ENCODE measurements around the gene SIPA1. TPM values are rescaled to one million over a fixed set of nuclear protein-coding genes. Genes with fewer than 3 reads are reported as not detected.

The SIPA1 gene
- total and polyA plus RNA-seq, 2 of the 13 experiments (the other 11 are each of a cell fraction or from before 2014, with no cell fraction given): 5.8 to 7.7 TPM

- TF ChIP-seq ZNF362 (CRISPR knock-in tag; IDR thresholded peaks at IDR 0.05; ENCODE audit: borderline replicate concordance) (no peak), ZNF770 (CRISPR knock-in tag; IDR thresholded peaks at IDR 0.05) (no peak), MXI1 (IDR thresholded peaks at IDR 0.05; ENCODE audit: borderline replicate concordance, low read depth, low read length) (peak; percentile 3; the same call in 1 of the 3 replicates), POLR2A (IDR thresholded peaks at IDR 0.05; ENCODE audit: insufficient read depth in 1 of 2, low read depth in 2 of 2, low read length in 2 of 2) (peak; percentile 48 to 53; a peak in 3 of 4 replicates), PLSCR1 (CRISPR knock-in tag; IDR thresholded peaks at IDR 0.05; ENCODE audit: borderline replicate concordance) (no peak), POGZ (CRISPR knock-in tag; IDR thresholded peaks at IDR 0.05) (peak; percentile 39), ZNF30 (CRISPR knock-in tag; IDR thresholded peaks at IDR 0.05) (no peak; the same call in 1 of the 2 replicates), ZBTB39 (CRISPR knock-in tag; IDR thresholded peaks at IDR 0.05) (no peak), ZNF775 (CRISPR knock-in tag; IDR thresholded peaks at IDR 0.05; ENCODE audit: borderline replicate concordance) (no peak), POLR2AphosphoS2 (IDR thresholded peaks at IDR 0.05; ENCODE audit: low read depth, low read length) (no peak), REPIN1 (CRISPR knock-in tag; IDR thresholded peaks at IDR 0.05; ENCODE audit: borderline replicate concordance, low read depth) (no peak), ZNF414 (CRISPR knock-in tag; IDR thresholded peaks at IDR 0.05) (peak; percentile 64; the same call in 1 of the 2 replicates), LRRFIP1 (CRISPR knock-in tag; conservative IDR thresholded peaks at IDR 0.05) (no peak), JUN (CRISPR knock-in tag; IDR thresholded peaks at IDR 0.05) (no peak), MNT (IDR thresholded peaks at IDR 0.05) (no peak), MXD4 (CRISPR knock-in tag; IDR thresholded peaks at IDR 0.05) (peak; percentile 71), ZNF713 (CRISPR knock-in tag; IDR thresholded peaks at IDR 0.05) (no peak)
Observed at GRCh38 chr11:65652511-65653228, 14.8 kb downstream of the SIPA1 start (continued).
